ENCODE measurements around the gene MOSPD2. TPM values are rescaled to one million over a fixed set of nuclear protein-coding genes. Genes with fewer than 3 reads are reported as not detected.

MOSPD2 gene
- total and polyA plus RNA-seq, 2 of the 8 experiments (the other 6 are each of a cell fraction or from before 2014, with no cell fraction given): 4.5 to 12.1 TPM

DNA sequence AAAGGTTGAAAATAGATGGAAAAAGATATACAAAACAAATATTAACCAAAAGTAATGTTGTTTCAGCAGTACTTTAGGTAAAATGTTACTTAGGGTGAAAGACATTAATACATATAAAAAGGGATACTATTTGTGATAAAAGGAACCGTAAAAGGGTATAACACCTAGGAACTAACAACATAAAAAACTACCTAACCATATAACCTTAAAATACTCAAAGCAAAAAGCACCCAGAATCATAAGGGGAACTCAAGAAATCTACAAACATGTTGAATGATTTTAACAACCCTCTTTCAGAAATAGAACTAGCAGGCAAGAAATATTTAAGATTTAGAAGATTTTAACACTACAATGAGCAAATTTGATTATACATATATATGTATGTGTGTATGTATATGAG lies 11.5 kb downstream of the MOSPD2 start:
- no peaks in the 10 kb centered on the region for H3K9me3 ChIP-seq (ENCODE audit: insufficient read depth in 2 of 2, low read depth in 1 of 2, low read length in 1 of 2)
- no peak overlapping the region for H3K9ac ChIP-seq (replicated peaks in 1 of 4; ENCODE audit: extremely low read depth in 1 of 4, low read depth in 3 of 4, low read length in 3 of 4)
- H3K27ac ChIP-seq (ENCODE audit: low read depth, low read length): no peak overlapping the region
- TF ChIP-seq JUND (IDR thresholded peaks at IDR 0.05; ENCODE audit: low read length) (no peak), SIX5 (IDR thresholded peaks at IDR 0.05; ENCODE audit: low read depth, low read length) (no peak), SRF (IDR thresholded peaks at IDR 0.05; ENCODE audit: low read depth, low read length) (no peak), RAD21 (IDR thresholded peaks at IDR 0.05 in 1 of 2, conservative IDR thresholded peaks at IDR 0.05 in 1 of 2; ENCODE audit: low read depth in 2 of 2, low read length in 2 of 2) (no peak), CBX8 (IDR thresholded peaks at IDR 0.05; ENCODE audit: borderline replicate concordance, low read depth, low read length) (no peak), KDM5A (IDR thresholded peaks at IDR 0.05; ENCODE audit: low read length) (no peak), KDM4A (IDR thresholded peaks at IDR 0.05; ENCODE audit: low read depth, low read length, severe bottlenecking) (no peak)
- TF ChIP-seq, protein P1, sequence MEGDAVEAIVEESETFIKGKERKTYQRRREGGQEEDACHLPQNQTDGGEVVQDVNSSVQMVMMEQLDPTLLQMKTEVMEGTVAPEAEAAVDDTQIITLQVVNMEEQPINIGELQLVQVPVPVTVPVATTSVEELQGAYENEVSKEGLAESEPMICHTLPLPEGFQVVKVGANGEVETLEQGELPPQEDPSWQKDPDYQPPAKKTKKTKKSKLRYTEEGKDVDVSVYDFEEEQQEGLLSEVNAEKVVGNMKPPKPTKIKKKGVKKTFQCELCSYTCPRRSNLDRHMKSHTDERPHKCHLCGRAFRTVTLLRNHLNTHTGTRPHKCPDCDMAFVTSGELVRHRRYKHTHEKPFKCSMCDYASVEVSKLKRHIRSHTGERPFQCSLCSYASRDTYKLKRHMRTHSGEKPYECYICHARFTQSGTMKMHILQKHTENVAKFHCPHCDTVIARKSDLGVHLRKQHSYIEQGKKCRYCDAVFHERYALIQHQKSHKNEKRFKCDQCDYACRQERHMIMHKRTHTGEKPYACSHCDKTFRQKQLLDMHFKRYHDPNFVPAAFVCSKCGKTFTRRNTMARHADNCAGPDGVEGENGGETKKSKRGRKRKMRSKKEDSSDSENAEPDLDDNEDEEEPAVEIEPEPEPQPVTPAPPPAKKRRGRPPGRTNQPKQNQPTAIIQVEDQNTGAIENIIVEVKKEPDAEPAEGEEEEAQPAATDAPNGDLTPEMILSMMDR (IDR thresholded peaks at IDR 0.05; ENCODE audit: control extremely low read depth in 1 of 3, insufficient read depth in 1 of 3, low read depth in 1 of 3, low read length in 3 of 3): no peak
- H4K8ac ChIP-seq (ENCODE audit: extremely low read depth, insufficient read depth, low read length): no peak overlapping the region
- ChIA-PET CTCF (ENCODE audit: partially characterized antibody) (no interaction called here), POLR2A (ENCODE audit: partially characterized antibody) (no interaction called here)
- H3K56ac ChIP-seq (replicated peaks; ENCODE audit: insufficient read length, low read depth, low read length): no peak overlapping the region
- H2AK5ac ChIP-seq (ENCODE audit: low read depth, low read length): no peak overlapping the region
- no peak overlapping the region for H3K4me3 ChIP-seq (ENCODE audit: extremely low read depth in 1 of 4, insufficient read depth in 2 of 4, low read depth in 3 of 4, low read length in 4 of 4)
- no peak overlapping the region for H3K4me2 ChIP-seq (ENCODE audit: insufficient read depth in 1 of 2, low read depth in 2 of 2, low read length in 2 of 2)
- no peaks in the 10 kb centered on the region for H3K36me3 ChIP-seq (ENCODE audit: control insufficient read depth in 2 of 4, insufficient read depth in 4 of 4, low read length in 3 of 4)
- H3K23me2 ChIP-seq (ENCODE audit: low read depth, low read length): no peaks in the 10 kb centered on the region
- no peak overlapping the region for H2BK20ac ChIP-seq (ENCODE audit: low read length)
- H3K14ac ChIP-seq (ENCODE audit: insufficient read length): no peak overlapping the region
- H2BK120ac ChIP-seq (replicated peaks; ENCODE audit: low read depth, low read length): no peak overlapping the region
- no peak overlapping the region for H2BK15ac ChIP-seq (ENCODE audit: low read length)
- H3K79me2 ChIP-seq (ENCODE audit: control insufficient read depth in 1 of 2, insufficient read depth in 2 of 2, low read length in 2 of 2): peaks cover 0 to 3% of the 10 kb centered on the region in 2 experiments; a peak in 1 of 4 replicates
- no peak overlapping the region for H3K18ac ChIP-seq (ENCODE audit: extremely low read depth, low read length)
- no peaks in the 10 kb centered on the region for H3K4me1 ChIP-seq (replicated peaks in 1 of 4; ENCODE audit: control insufficient read depth in 3 of 4, insufficient read depth in 4 of 4, low read length in 3 of 4)
- H3K4ac ChIP-seq (replicated peaks; ENCODE audit: insufficient read length, low read depth, low read length): no peak overlapping the region
- no peak overlapping the region for H2AFZ ChIP-seq (ENCODE audit: low read length)
- no peak overlapping the region for H3K23ac ChIP-seq (ENCODE audit: insufficient read length)
- WGBS, 2 experiments (ENCODE audit: extremely low coverage in 1 of 2, insufficient coverage in 1 of 2, insufficient read length in 1 of 2, insufficient replicate concordance in 2 of 2, low coverage in 1 of 2, low lambda C conversion rate in 2 of 2, missing lambda C conversion rate in 1 of 2): 94% methylated on average over 1 of the region's 1 CpG; no CpG with 5 or more reads in 1 of the 2 experiments
- FAIRE-seq (no peak), DNase-seq (ENCODE audit: low read depth in 1 of 2, low spot score in 2 of 2) (no peak)
- no peak overlapping the region for H2BK5ac ChIP-seq (ENCODE audit: low read depth, low read length)
- H4K20me1 ChIP-seq (replicated peaks in 1 of 2; ENCODE audit: control insufficient read depth in 1 of 2, insufficient read depth in 2 of 2, low read length in 2 of 2): no peaks in the 10 kb centered on the region
- no peak overlapping the region for H4K5ac ChIP-seq (ENCODE audit: insufficient read length, low read depth, low read length)
- no peaks in the 10 kb centered on the region for H3K27me3 ChIP-seq (replicated peaks in 1 of 4; ENCODE audit: control insufficient read depth in 3 of 4, extremely low read depth in 1 of 4, insufficient read depth in 3 of 4, low read length in 3 of 4)
- H2BK12ac ChIP-seq (ENCODE audit: low read depth, low read length): no peak overlapping the region
- no peaks in the 10 kb centered on the region for H3K79me1 ChIP-seq (ENCODE audit: low read depth, low read length)
- no peak overlapping the region for H4K91ac ChIP-seq (replicated peaks; ENCODE audit: insufficient read length, low read length)

All from H1 (cell line).